Fibroblast of skin of scalp (primary cell): ENCODE results near the gene PTPRN2.
"Not testable (repeated sequence)": the region's sequence is repeated elsewhere in the genome, so short reads cannot be mapped to it uniquely, and the experiment has no call there.

ENCODE experiments used
- DNase-seq: peaks from one replicate; pipeline ENCODE4 v3.0.0-alpha.2; 2013

PTPRN2 gene

DNA sequence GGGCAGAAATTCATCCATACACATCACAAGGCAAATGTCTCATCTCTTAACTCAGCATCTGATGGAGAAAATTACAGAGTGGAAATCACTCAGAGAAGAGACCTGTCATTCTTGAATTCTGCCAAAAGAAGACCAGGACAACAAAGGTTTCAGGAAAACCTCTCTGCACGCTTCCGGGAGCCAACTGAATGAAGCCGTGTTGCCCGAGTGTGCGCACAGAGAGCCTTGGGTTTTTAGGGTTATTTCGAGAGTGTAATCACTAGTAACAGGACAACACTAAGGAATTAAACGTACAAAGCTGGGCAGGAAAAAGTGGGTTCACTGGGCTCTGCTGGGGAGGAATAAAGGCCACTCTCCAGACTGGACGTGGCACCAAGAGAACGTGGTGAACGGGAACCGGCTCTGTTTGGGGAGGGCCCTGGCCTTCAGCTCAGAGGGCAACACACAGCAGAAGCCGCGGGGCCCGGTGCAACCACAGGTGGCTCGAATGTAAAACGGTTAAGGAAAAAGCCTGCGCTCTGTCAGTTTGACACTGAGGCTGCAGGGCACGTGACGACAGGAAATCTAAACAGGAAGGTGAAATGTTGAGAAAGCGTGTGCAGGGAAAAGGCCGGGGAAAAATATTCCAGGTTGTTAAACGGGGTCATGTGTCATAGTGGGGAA, 919.3 kb downstream of the PTPRN2 start:
- DNase-seq: no peak

DNA sequence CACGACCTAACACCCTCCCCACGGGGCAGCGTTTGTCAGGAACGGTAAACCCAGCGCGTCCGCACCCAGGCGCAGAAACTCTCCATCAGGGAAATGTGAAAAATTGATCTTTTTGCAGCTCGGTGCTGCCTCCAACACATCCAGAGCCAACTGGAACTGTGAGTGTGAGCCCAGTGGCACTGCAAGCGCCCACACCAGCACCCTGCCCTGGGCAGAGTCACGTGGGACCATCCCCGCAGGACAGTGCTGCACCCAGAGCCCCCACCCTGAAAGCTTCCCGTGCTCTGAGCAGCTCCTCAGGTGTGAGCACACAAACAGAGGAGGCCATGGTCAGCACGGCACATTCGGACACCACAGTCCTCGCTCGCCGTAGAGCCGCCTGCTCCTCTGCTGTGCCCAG, 919.9 kb downstream of the PTPRN2 start:
- DNase-seq: no peak

DNA sequence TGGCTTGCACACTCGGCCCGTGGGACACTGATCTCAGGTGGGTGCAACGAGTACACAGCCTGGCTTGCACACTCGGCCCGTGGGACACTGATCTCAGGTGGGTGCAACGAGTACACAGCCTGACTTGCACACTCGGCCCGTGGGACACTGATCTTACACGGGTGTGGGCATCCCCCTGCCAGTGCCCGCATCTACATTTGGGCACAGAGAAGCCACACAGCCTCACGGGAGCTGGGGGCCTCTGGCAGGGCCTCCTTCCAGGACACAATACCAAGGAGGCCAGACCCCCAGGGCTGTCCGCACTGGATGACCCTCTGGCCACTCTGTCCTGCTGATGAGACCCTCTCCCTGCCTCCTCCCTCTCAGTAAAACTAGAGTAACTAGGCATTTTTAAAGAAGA, 920.4 kb downstream of the PTPRN2 start:
- DNase-seq: no peak

DNA sequence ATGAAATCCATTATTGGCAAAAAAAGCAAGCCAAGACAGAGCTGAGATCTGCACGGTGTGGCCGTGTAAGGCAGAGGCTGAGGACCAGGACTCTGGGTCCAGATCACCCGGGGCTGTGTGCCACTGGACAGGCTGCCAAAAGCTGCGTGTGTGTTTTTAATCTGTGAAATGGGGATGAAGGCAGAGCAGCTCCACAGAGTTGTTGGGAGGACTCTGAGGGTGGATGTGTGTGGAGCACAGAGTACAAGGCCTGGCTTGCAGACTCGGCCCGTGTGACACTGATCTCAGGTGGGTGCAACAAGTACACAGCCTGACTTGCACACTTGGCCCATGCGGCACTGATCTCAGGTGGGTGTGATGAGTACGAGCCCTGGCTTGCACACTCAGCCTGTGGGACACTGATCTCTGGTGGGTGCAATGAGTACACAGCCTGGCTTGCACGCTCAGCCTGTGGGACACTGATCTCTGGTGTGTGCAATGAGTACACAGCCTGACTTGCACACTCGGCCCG, 921.0 kb downstream of the PTPRN2 start:
- DNase-seq: no peak

DNA sequence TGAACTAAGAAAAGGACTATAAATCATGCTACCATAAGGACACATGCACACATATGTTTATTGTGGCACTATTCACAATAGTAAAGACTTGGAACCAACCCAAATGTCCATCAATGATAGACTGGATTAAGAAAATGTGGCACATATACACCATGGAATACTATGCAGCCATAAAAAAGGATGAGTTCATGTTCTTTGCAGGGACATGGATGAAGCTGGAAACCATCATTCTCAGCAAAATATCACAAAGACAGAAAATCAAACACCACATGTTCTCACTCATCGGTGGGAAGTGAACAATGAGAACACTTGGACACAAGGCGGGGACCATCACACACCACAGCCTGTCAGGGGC, 922.0 kb downstream of the PTPRN2 start:
- DNase-seq: not testable (repeated sequence)

DNA sequence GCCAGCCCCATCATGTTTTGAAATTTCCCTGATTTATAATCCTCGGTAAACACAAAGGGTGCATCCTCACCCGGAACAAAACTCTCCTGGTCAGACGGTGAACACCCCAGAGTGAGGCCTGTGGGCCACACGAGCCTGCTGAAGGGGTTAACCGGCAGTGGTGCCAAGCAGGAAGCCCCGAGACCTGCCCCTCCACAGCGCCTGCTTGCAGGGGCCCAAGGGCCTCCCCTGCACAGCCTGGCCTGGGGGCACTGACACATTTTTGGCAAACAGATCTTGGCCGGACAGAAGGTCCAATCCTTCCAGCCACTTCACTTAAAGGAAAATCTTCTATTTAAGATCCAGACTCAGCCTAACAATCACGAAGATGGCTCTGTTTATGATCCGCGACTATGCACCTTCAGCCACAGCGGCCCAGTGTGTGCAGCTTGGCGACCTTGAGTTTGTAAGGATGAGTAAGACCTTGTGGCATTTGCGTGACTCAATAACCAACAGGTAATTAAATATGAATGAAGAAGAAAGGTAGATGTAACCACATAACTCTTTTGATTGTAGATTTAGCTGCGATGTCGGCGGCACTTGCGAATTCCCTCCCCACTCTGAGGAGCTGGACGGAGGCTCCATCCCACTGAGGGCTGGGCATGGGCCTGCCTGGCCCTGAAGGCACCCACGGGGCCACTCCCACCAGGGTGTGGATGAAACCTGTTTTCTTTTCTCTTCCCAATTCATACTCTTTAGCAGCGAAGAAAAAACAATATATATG, 922.6 kb downstream of the PTPRN2 start:
- no peak for DNase-seq

DNA sequence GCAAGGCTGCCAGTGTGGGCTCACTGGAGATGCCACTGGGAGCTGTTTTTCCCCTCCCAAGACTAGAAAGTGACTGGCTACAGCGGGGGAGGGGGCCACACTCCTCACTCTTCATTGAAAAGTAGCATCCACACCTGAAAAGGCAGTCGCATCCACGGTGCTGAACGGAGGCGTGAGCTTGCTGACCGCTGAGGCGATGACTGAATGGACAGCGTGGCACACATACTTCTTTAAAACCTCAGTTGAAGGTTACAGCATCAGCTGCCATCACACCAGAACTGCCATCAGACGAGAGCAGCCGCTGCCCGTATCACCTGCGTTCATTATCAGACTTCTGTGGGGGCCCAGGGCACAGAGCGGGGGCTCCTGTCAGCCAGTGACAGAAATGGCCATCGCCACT, 923.6 kb downstream of the PTPRN2 start:
- no peak for DNase-seq

DNA sequence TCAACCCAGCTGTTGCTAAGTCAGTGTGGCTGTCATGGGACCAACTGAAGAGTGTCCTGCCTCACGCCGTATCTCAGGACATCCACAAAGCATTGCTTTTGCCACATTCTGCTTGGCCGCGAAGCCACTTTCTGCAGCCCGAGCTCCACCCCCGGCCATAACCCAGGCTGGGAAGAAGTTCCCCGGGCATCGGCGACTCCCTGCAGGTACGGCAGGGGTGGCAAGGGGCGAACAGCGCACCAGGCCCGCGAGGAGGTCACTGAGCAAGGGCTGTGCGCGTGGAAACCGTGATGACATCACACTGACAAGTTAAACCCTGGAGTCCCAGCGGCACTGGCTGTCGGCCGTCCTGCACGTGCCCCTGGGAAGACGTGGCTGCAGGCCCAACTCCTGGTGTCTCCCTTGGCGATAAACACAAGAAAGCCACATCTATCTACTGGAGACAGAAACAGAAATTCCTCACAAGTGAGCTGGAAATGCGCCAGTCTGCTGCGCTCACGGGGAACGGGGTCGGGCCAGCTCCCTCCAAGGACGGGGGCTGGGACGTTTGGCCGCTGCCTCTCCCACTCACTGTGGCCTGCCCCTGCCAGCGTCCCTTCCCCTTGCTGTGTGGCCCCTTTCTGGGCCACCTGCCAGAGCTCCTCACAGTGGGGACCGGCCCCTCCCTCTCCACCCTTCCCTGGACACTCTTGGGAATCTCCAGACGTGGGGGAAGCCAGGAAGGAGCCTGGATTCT, 924.5 kb downstream of the PTPRN2 start:
- DNase-seq: peak; percentile 13

DNA sequence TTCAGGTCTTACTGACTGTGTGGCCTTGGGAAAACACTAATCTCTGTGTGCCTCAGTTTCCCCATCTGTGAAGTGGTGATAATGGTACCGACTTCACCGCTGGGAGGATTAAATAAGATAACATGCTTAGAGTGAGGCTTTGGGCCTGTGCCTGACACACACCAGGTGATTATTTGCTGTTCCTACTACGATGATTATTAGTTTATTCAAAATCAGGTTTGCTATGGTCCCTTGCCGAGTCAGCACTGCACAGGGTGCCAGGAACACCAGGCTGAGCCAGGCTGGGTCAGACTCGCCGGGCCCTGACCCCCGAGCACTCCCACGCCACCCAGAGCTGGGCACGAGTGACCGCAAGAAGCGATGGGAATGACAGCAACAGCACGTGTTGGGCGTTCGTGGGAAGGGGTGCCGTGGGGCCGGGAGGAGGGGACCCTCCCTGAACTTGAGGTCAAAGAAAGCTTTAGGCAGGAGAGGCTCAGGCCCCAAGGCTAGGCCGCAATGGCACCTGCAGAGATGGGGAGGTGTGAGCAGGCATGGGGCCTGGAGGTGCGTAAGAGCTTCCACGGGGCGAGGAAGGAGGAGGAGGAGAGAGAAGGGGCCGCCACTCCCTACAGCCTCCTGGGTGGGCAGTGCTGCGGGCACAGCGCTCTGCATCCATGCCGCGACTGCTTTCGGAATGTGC, 925.4 kb downstream of the PTPRN2 start:
- no peak for DNase-seq

DNA sequence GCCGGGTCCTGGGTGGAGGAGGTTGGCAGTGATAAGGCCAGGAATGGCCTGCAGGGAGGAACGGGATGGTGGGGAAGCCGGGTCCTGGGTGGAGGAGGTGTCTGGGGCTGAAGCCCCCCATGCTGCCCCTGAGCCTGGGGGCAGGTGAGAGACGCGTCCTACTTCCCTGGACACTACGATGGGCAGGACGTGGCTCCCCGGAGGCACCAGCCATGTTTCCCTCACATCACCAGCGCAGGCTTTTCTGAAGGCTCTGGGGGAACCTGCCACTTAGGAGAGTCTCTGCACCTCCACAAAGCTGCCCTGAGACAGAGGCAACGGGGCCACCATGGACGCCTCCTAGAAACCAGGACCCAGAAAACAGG, 926.0 kb downstream of the PTPRN2 start:
- no peak for DNase-seq

DNA sequence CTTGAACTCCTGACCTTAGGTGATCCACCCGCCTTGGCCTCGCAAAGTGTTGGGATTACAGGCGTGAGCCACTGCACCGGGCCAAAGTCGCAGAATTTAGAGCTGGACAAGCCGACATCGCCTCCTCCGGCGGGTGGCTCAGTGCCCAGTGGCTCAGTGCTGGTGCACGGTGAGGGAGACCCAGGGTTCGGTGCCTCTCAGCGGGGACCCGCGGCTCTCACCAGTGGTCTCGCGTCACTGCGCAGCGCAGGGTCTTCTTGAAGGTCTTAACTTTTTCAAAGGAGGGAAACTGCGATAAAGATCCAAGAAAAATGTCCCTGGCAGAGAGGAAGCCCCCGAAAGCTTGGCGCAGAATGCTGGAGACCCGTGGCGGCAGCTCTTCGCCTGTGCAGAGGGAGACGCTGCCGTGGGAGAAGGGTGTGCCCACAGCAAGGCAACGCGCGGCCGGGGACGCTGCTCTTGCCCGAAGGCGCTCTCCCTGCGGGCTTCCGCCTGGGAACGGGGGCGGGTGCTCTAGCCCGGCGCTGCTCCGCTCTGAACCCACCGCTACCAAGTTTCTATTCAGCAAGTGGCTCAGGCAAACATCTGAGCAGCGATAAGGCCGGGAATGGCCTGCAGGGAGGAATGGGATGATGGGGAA, 926.5 kb downstream of the PTPRN2 start:
- no peak for DNase-seq

DNA sequence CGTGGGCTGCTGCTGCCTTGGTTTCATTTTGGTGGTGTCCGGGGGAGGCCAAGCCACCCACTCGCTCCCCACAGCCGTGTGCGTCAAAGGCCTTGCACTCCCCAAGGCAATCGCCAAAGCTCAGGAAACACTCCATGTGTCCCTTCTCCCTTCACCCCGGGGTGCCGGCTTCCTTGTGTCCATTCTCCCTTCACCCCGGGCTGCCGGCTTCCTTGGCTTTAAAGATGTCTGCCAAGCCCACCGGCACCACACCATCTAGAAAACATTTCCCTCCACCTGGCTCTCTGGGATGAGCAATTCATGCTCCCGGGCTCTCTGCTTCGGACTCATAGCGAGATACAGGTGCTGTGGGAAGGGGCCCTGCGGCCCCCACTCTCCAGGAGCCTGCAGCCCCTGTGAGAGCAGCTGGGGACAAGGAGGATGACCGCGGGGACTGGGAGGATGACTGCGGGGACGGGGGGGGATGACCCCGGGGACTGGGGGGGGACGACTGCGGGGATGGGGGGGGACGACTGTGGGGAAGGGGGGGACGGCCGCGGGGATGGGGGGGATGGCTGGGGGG, 928.7 kb downstream of the PTPRN2 start:
- DNase-seq: no peak

DNA sequence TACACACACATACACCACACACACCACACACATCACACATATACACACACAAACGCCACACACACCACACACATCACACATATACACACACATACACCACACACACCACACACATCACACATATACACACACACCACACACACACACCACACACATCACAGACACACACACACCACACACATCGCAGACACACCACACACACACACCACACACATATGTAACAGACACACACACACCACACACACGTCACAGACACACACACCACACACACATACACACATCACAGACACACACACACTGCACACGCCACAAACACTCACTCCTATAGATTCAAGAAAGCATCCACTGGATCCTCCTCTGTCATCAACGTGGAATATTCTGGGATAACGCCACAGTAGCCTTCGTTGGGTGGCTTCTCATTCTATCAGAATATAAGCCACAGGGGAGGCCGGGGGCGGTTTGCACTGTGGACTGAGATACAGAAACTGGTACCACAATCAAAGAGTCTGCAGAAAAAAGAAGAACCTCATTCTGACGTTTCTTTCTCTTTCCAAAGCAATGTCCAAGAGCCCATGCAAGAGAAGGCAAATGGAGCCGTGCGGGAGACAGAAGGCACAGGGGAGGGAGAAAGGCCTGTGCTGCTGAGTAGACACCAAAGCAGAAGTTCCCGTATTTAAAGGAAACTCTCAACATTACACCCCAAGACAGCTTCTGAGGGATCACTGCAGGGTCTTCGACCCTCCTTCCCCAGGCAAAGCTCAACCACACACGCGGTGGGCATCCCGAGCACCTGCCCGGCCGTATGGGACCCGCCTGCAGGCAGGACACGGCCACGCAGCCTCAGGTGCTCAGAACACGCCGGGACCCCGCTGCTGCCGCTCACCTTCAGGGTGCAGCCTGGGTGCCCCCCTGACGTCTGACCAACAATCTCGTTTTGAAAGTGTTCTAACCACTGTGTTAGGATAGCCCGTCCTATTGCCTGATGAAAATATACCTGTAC, 929.6 kb downstream of the PTPRN2 start:
- DNase-seq: no peak

DNA sequence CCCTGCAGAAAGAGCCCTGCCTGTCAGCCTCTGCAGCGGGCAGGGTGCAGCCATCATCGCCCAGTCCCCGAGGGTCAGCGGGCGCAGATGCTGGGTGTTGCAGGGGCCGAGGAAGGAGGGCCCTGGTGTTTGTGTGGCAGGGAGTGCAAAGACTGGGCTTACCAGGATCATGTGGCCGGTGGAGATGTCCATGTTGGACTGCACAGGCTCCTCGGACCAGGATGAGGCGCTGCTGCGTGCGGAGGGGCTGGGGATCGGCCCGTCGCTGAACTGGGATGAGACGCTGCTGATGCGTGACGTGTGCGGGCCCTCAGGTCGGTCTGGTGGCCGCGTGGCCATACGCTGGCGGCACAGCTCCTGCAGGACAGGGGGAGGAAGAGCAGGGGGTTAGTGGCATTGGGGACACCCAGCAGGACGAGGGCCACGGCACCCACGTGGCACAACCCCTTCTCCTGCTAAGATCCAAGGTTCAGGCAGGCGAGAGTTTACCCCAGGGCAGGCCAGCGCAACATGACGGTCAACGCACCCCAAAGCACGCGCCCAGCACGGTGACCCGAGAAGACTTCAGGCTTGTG, 931.3 kb downstream of the PTPRN2 start:
- no peak for DNase-seq

DNA sequence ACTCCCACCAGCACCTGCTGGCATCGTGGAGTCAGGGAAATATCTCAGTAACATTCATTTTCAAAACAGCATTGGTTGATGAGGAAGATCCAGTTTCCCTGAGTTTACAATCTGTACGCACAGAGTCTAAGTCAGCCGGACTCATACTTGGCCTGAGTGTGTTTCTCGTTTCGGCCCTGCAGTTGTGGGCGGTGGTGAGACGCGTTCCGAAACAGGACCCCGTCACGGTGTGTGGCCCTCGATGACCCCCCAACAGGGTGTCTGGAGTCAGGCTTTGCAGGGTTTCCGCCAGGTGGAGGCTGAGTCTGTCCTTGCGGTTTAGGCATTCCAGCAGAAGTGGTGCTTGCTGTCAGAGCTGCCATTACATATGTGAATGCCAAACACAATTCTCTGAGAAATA, 933.3 kb downstream of the PTPRN2 start:
- no peak for DNase-seq

DNA sequence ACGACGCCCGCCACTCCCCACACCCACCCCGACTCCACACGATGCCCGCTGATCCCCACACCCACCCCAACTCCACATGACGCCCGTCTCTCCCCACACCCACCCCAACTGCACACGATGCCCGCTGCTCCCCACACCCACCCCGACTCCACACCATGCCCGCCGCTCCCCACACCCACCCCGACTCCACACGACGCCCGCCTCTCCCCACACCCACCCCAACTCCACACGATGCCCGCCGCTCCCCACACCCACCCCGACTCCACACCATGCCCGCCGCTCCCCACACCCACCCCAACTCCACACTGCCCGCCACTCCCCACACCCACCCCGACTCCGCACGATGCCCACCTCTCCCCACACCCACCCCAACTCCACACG, 933.8 kb downstream of the PTPRN2 start:
- DNase-seq: no peak

DNA sequence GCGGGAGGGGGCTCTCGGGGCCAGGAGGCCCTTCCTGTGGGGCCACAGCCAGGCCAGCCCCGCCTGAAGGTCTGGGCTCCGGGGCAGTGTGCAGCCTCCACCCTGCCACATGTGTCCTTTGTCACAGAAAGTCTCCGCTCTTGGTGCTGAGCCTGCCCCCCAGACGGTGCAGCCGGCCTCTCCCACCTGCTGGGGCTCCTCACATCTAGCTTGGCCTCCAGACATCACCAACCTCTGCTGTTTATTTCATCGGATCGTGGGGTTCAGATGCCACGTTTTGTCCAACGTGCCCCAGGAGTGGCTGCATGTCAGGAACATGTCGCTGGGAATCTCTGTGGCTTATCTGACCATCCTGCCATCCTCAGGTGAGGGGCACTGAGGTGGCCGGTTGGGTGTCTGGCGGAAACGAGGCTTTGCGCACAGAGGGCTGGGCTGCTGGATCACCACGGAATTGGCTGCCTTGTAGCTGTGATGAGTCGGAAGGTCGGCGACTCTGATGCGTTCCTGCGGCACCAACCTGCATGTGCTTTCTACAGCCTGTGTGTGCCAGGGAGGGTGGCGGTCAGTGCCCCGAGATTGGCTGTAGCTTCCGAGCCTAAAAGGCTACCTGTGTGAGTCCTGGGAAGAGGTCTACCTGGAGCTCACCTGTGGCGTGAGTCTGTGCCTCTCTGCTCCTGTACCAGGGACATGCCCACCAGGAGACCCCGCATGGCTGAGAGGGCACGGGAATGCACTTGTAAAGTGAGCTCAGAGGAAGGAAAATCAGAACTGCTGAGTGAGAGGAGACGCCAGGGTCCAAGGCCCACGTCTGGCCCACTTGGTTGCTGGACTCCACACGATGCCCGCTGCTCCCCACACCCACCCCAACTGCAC, 934.4 kb downstream of the PTPRN2 start:
- no peak for DNase-seq

DNA sequence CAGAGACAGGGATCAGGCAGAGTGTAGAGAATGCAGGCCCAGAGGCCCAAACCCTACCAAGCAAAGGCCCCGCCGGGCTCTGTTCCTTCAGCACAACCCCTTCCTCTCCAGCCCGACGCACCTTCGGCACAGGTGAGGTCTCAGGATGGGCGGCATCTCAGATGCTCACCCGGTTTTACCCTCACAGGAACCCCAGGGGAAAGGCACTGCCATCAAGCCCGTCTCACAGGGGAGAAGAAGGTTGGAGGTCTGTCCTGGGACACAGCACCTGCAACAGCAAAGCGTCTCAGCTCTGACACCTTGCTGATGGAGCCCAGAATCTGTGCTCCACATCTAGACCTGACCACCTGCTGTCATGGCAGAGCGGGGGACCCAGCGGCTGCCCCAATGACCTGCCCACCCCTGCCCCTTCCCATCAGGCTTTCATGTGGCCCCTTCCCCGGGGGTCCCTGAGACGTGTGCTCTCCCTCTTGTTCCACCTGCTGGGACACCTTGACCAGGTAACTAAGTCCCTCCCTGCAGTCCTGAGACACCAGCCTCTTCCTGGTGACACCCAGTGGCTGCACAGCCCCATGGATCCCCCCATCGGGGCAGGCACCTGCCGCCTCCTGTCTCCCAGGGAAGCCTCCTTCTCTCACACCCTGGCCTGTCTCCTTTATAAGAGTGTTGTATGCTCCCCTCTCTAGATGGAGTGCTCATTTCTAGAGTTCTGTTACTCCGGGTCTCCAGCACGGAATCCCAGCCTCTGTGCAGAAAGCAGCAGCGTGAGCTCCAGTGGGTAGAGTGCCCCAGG, 935.3 kb downstream of the PTPRN2 start:
- no peak for DNase-seq
